Measurements from ENCODE around the gene RAD23A.
"Not testable (repeated sequence)": the region's sequence is repeated elsewhere in the genome, so short reads cannot be mapped to it uniquely, and the experiment has no call there.

RAD23A gene

DNA sequence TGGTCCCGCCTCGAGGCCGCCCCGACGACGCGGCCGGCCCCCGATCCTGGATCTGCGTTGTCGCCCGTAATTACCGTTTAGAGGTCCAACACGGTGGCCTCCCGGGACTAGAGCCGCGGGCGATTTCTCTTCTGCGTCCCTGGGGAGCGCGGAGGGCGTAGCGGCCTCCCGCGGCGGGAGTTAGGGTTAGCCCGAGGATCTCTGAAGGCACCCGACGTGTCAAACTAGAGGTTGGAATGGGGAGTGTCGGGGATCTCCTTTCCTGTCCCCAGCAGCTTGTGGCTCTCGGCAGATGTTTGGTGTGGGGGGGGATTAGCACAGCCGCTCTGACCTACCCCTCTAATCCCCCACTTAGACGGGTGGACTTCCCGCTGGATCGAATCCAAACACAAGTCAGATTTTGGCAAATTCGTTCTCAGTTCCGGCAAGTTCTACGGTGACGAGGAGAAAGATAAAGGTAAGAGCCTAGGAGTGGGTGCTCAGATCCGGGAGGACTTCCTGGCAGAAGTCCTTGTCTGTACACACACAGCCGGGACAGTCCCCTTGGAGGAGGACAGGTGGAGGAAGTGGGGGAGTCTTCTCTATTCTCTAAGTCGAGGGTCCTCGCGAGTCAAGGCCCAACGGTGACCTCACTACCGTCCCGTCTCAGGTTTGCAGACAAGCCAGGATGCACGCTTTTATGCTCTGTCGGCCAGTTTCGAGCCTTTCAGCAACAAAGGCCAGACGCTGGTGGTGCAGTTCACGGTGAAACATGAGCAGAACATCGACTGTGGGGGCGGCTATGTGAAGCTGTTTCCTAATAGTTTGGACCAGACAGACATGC, 6.7 kb upstream of the RAD23A start:
- DNase-seq, result peak; percentile 3

DNA sequence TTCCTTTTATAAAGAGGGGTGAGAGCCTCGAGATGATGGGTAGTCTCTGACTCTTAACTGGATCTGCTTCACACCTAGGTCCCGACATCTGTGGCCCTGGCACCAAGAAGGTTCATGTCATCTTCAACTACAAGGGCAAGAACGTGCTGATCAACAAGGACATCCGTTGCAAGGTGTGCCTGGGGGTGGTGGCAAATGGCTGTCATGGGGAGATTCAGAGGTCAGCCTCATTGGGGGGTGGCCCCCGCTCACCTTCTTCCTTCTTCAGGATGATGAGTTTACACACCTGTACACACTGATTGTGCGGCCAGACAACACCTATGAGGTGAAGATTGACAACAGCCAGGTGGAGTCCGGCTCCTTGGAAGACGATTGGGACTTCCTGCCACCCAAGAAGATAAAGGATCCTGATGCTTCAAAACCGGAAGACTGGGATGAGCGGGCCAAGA, 5.7 kb upstream of the RAD23A start:
- DNase-seq, result no peak

DNA sequence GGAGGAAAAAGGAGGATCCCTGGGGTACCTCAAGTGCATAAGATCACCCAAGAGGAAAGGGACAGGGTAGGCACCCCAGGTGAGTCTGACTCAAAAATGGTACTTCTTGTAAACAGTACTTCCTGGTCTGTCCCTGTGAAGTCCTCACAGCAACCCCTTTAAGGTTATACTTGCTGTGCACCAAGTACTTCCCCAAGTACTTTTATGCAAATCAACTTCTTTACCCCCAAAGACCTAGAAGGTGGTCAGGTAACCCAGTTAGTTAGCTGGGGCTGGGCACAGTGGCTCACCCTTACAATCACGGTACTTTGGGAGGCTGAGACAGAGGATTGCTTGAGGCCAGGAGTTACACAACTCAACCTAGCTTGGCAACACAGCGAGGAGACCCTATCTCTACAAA, 4.8 kb upstream of the RAD23A start:
- DNase-seq, result no peak

DNA sequence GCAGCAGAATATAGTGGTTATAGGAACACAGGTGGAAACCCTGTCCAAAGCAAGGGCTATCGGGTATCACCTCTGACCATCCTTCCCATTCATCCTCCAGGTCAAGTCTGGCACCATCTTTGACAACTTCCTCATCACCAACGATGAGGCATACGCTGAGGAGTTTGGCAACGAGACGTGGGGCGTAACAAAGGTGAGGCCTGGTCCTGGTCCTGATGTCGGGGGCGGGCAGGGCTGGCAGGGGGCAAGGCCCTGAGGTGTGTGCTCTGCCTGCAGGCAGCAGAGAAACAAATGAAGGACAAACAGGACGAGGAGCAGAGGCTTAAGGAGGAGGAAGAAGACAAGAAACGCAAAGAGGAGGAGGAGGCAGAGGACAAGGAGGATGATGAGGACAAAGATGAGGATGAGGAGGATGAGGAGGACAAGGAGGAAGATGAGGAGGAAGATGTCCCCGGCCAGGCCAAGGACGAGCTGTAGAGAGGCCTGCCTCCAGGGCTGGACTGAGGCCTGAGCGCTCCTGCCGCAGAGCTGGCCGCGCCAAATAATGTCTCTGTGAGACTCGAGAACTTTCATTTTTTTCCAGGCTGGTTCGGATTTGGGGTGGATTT, 2.1 kb upstream of the RAD23A start:
- no peak for DNase-seq

DNA sequence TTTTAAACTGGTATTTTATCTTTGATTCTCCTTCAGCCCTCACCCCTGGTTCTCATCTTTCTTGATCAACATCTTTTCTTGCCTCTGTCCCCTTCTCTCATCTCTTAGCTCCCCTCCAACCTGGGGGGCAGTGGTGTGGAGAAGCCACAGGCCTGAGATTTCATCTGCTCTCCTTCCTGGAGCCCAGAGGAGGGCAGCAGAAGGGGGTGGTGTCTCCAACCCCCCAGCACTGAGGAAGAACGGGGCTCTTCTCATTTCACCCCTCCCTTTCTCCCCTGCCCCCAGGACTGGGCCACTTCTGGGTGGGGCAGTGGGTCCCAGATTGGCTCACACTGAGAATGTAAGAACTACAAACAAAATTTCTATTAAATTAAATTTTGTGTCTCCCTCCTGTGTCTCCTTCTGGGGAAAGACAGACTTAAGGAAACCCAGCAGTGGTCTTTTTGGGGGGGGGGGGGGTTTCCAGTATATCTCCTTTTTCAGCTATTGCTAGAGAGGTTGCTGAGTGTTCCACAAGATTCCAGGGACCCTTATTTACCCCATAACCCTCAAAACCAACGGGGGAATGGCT, 1.5 kb upstream of the RAD23A start:
- DNase-seq, result no peak

DNA sequence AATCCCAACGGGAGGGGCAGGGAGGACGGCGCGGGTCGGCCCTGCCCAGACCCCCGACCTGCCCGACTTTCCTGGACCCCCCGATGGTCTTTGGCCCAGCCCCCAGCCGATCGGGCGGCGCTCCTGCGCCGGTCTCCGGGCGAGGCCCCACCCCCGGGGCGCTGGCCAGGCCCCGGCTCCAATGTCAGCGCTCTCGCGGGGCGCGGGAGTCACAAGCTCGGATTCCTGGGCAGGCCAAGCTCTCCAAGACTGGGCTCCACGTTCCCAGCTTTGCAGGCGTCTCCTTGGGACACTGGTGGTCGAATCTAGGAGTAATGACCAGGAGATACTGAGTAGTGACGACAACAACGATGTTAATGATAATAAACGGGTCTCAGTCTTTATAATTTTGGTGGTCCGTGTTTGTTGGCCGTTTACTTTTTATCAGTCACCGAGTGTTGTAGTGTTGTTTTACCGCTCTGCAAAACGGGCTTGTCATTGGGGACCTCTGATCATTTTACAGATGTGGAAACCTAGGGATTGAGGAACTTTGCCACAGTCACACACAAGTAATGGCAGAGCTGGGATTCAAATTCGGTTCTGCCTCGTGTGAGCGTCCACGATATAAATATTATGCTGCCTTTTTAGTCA, 545 bp downstream of the RAD23A start:
- peak; percentile 41 for DNase-seq

DNA sequence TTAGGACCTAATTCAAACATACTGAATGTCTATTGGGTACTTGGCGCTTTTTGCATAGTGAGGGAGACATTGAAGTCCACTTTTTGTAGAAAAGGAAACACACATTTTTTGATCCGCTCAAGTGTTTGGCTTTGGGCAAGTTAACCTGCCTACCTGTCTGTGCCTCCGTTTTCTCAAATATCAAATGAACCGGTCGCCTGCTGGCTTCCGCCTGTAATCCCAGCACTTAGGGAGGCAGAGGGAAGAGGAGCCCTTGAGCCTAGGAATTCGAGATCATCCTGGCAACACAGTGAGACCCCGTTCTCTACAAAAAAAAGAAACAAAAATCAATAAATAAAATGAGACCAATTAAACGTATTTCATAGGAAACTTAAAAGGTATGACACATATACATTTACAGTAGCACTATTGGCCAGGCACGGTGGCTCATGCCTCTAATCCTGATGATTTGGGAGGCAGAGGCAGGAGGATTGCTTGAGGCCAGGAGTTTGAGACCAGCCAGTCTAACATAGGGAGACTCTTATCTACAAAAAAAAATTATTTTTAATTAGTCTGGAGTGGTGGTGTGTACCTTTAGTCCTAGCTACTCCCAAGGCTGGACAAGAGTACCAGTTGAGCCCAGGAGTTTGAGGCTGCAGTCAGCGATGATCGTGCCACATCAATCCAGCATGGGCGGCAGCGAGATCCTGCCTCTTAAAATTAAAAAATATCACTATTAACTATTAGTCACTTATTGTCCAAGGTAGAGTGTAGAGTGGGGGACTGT, 1.3 kb downstream of the RAD23A start:
- DNase-seq, result no peak

DNA sequence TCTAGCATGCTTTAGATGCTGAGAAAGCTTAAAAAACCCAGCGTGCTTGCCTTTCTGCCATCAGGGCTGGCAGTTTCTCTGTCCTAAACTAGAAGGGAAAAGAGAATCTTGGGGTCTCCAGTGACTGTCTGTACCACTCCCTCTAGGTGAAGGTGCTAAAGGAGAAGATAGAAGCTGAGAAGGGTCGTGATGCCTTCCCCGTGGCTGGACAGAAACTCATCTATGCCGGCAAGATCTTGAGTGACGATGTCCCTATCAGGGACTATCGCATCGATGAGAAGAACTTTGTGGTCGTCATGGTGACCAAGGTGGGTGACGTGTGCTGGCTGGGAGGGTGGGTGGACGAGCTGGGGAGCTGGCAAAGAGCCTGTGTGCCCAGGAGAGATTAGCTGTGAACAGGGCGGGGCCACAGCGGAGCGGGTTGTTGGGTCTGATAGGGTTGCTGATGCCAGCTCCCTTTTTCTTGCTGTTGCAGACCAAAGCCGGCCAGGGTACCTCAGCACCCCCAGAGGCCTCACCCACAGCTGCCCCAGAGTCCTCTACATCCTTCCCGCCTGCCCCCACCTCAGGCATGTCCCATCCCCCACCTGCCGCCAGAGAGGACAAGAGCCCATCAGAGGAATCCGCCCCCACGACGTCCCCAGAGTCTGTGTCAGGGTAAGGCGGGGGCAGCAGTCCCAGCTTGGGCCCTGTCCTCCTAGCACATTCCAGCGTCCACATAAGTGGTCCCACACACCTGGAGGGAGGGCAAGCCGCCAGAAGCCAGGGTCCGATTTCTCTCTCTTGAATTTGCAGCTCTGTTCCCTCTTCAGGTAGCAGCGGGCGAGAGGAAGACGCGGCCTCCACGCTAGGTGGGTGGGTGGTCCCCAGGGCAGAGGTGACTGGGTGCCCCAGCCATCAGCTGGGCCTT, 2.3 kb downstream of the RAD23A start:
- DNase-seq, result no peak

DNA sequence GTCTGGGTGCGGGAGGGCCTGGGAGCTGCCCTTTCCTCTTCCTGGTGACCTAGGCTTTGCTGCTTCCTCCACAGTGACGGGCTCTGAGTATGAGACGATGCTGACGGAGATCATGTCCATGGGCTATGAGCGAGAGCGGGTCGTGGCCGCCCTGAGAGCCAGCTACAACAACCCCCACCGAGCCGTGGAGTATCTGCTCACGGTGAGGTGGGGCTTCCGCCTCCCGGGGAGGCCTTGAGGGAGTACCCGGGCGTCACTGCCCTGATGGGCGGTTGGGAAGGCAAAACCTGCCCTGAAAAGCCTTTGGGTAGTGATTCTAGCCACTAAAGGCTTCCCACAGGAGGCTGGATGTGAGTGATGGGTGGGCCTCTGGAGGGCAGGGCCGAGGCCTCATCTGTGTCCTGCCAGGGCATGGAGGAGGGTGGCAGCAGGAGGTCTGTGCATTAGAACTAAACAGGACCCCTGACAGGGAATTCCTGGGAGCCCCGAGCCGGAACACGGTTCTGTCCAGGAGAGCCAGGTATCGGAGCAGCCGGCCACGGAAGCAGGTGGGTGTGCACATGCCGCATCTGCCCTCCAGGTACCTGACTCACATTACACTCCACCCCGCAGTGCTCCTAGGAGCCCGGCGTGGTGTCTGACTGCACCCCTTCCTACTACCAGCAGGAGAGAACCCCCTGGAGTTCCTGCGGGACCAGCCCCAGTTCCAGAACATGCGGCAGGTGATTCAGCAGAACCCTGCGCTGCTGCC, 3.1 kb downstream of the RAD23A start:
- no peak for DNase-seq

DNA sequence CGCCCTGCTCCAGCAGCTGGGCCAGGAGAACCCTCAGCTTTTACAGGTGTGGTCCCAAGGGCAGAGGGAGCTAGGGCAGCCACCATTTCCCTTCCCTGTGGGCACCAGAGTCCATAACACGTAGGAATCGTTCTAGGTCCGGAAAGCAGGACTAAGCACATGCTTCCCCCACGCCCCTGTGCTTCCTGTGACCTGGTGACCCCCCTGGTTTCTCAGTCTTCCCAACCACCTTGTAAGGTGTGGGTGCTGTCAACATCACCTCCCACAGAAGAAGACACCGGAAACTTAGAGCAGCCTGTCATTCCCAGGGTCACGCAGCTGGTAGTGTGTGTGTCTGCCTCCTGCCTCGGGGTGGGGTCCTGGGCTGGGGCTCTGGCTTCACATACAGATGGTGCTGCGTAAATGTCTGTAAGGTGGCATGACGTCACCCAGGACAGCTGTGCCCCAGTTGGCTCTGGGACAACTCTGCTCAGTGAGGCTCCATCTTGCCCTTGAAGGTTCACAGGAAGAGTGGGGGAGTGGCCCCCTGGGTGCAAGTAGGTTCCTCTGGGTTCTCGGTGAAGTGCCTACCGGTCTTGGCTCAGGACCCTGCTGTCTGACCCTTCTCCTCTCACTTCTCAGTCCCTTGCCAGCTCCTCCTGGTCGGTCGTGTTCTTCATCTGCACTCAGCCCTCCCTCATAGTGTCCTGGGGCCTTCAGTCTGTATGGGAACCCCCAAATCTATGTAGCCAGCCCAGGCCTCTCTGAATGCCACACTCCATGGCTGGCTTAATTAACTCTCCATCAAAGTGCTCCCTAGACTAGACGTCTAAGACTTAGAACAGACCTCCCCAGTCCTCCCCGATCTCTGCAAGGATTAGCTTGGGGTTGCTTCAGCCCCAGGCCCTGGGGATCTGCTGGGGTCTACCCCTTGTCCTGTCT, 4.0 kb downstream of the RAD23A start:
- DNase-seq, result no peak

DNA sequence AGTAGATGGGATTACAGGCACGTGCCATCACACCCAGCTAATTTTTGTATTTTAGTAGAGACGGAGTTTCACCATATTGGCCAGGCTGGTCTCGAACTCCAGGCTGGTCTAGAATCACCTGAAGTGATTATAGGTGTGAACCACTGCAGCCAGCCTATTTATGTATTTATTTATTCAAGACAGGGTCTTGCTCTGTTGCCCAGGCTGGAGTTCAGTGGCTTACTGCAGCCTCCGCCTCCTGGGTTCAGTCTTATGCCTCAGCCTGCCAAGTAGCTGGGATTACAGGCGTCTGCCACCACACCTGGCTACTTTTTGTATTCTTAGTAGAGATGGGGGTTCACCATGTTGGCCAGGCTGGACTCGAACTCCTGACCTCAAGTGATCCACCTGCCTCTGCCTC, 6.4 kb downstream of the RAD23A start:
- DNase-seq, result not testable (repeated sequence)

DNA sequence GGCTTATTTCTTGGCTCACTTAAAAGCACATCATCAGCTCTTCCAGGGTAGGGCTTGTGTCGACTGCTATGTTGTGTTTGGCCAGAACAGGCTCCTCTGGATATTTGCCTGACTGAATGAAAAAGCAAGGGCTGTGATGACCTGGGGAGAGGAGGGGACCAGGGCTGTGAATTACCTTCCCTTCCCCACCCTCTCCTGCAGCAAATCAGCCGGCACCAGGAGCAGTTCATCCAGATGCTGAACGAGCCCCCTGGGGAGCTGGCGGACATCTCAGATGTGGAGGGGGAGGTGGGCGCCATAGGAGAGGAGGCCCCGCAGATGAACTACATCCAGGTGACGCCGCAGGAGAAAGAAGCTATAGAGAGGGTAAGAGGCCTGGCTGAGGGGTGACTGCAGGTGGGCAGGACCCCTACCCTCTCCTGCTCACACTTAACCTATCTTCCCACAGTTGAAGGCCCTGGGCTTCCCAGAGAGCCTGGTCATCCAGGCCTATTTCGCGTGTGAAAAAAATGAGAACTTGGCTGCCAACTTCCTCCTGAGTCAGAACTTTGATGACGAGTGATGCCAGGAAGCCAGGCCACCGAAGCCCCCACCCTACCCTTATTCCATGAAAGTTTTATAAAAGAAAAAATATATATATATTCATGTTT, 7.0 kb downstream of the RAD23A start:
- DNase-seq, result no peak

DNA sequence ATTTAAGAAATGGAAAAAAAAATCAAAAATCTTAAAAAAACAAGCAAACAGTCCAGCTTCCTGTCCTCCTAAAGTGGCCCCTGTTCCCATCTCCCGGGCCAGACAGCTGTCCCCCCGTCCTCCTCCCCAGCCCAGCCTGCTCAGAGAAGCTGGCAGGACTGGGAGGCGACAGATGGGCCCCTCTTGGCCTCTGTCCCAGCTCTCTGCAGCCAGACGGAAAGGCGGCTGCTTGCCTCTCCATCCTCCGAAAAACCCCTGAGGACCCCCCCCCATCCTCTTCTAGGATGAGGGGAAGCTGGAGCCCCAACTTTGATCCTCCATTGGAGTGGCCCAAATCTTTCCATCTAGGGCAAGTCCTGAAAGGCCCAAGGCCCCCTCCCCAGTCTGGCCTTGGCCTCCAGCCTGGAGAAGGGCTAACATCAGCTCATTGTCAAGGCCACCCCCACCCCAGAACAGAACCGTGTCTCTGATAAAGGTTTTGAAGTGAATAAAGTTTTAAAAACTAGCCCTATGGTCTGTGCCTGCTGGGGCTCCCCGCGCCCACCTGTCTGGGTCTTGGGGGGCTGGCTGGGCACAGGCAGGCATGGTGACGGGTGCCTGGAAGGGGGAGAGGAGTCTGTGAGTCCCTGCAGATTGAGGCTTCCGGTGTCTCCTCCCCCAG, 7.6 kb downstream of the RAD23A start:
- DNase-seq, result no peak

DNA sequence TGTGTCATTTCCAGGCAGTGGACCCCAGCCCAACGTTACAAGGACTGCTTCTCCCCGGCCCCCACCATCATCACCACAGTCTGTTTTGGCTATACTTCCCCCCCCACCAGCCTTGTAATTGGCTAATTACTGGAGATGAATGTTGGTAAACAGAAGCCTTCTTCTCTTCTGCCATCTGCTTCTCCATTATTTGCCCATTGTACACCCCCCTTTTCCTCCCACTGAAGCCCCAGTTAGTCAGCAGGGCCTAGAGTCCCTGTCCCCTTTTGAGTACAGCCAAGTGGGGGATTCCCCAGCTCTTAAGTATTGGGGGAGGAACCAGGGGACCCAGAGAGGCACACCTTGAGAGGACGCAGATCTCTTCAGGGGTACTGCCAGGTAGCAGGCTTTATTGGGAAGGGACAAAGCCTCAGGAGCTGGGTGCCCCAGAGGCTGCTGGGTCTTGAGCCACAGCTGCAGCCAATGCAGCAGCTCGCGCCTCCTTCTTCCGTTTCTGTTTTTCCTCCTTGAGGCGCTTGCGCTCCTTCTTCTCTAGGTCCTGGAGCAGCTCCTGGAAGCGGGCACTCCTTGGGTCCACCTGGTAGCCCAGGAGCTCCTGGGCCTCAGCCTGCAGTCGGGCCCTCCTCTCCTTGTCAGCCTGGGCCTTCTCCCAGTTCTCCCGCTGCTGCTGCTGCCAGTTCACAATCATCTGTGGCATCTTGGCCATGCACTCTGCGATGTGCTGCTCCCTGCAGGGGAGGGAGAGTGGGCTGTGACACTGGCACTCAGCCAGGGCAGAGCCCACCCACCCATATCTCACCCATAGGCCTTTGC, 8.3 kb downstream of the RAD23A start:
- DNase-seq, result no peak

DNA sequence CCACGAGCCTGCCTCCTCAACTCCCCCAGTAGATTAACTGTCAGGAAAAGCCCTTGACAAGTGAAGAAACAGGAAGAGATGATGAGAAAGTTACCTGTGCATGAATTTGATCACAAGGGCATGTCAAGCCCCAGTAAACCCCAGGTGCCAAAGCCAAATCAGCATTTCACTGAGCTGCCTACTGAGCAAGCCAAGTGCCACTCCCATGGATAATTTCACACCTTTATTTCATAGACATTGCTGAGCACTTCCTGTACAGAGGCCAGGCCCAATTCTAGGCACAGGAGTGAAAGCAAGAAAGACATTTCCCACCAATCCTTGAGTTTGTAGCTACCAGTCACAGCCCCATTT, 8.9 kb downstream of the RAD23A start:
- DNase-seq, result no peak

DNA sequence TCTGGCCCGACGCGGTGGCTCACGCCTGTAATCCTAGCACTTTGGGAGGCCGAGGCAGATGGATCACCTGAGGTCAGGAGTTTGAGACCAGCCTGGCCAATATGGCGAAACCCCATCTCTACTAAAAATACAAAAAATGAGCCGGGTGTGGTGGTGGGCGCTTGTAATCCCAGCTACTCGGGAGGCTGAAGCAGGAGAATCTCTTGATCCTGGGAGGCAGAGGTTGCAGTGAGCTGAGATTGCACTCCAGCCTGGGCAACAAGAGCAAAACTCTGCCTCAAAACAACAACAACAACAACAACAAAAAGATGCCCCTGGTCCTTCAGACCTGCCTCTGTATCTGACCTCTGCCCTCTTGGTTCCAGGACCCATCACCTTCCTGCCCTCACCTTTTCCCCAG, 9.9 kb downstream of the RAD23A start:
- DNase-seq, result not testable (repeated sequence)

DNA sequence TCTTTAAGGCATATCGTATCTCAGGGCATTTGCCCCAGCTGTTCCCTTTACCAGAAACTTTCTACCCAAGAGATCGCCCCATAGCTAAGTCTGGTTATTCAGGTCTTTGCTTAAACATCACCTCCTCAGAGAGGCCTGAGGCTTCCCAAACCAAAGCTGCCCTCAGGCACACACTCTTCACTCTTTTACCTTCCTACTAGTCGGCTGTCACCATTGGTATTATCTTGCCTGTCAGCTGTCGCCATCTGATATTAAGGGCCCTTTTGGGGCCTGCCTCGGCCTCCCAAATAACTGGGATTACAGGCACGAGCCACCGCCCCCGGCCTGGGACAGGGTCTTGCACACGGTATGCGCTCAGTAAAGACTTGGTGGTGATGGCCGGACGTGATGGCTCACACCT, 10.3 kb downstream of the RAD23A start:
- no peak for DNase-seq

All from activated effector memory CD4-positive, alpha-beta T cell treated with Interleukin-2 at 50 U/mL for 16 hours (primary cell).